GM18508 (cell line): Measurements from ENCODE around the gene MPP3.

Experiments
- ATAC-seq: cut with Tn5 transposase; IDR thresholded peaks from one replicate; pipeline ENCODE4 v1.9.1; 2021; ENCODE audit warnings: moderate number of reproducible peaks; ENCODE audit not compliant: insufficient read depth, unreplicated experiment

MPP3 gene

GRCh38 chr17:43755389-43755875 lies 77.5 kb downstream of the MPP3 start:
- no peak for ATAC-seq

GRCh38 chr17:43754947-43755346 lies 78.0 kb downstream of the MPP3 start:
- no peak for ATAC-seq

- ATAC-seq: no peak
Observed at GRCh38 chr17:43753493-43754129, 79.3 kb downstream of the MPP3 start.
